Fibroblast of skin of left biceps (primary cell): ENCODE measurements around the gene SLIT1.

Source experiments
- DNase-seq, 2 experiments: peaks; one replicate each; pipeline ENCODE4 v3.0.0-alpha.2; 2013; ENCODE audit warnings: low read depth in 2 of 2

SLIT1 gene

DNA sequence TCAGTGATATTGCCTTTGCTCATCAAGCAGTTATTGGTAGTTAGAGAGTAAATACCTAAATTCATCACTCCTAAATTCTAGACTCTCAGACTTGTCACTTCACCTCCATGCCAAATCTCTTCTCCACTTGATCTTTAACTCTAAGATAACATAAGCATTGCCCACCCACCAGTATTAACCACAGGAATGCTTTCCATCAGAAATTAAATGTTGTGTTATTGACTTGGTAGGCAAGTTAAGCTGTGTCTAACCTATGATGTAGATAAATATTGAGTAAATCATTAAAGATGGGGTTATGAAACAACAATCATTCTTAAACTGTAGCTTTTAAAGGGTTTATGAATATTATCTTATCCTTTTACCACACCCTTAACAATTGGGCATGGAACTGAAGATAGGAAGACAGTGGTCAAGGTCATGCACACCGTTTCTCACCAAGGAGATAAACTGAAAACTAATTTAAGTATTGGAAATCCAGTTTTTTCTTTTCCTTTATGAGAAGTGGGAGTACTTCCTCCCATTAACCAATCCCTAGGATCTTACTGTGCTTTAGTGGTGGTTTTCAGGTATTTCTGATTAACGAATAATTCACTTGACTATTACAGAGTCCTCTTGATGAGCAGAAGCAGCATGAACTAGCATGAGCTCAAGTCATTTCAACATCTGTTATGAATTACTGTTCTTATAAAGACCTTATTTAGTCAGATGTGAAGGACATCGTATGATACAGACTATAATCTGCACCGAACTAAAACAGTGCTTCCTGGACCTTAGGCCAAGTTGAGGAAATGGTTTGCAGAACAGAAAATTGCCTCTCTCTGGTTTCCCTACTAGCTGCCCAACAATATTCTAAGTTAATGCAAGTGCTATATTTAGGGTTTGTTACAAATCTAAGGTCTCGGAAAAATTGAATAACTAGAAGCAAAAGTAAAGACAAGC, 211.7 kb downstream of the SLIT1 start:
- DNase-seq, result no peak

DNA sequence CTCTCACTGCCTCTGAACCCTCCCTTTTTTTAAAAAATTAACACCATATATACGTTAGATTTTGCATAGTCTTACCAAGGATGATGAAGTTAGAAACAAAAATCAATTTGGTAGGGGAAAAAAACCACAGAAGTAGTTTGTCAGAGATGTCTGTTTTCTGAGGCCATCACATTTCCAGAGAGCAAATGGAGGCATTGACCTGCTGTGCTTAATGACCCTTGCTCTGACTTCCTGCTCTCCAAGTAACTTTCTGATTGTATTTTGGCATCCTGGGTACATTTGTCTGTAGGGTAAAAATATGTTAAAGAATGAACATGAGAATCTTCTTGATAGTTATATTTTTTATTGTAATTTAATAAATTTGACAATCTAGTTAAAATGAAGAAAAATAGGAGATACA, 213.5 kb downstream of the SLIT1 start:
- DNase-seq, result no peak

DNA sequence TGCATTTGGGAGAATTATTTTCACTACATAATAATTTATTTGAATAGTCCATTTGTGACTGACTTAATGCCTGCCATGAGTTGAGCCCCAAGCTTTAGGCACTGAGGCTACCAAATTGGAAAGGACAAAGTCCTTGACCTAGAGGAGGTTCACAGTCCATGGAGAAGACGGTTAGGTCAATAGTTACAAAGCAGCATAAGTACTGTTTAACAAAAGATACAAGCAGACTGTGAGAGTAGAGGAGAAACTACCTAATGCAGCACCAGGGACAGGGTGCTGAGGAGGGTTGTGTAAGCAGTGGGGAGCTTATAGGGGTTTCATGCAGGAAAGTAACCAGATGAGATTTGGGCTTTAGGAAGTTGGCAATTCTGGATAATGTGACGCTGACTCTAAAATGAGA, 214.4 kb downstream of the SLIT1 start:
- no peak for DNase-seq

GRCh38 chr10:96968682-96969423, 216.9 kb downstream of the SLIT1 start:
- no peak for DNase-seq

DNA sequence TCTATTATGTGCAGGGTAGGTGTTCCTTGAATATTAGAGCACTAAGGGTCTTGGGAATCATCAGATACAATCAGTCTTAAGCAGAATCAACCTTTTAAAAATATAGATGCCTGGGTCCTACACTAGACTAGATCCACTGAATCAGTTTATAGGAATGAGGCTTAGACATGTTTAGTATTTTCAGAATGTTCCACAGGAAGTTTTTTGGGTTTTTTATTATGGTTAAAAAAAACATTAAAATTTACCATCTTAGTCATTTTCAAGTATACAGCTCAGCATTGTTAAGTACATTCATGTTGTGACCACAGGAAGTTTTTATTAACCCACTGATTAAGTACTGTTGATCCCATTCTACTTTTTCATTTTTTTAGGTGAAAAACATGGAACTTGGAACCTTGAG, 217.9 kb downstream of the SLIT1 start:
- no peak for DNase-seq

DNA sequence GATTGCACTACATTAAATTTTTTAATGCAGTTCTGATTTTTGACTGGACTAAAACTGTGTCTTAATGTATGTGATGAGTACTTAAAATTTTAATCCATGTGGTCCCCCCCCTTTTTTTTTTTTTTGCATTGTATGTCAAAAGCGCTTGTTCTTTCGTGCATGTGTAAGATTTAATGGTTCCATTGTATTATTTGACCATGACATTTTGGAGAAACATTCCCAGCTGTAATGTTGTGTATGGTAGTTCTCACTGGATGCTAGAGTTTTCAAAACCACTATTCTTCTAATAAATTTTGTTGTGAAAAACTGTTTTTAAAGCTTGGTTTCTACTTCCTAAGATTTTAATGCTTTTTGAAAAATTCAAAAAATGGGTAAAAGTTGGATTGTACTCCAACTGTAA, 221.6 kb downstream of the SLIT1 start:
- no peak for DNase-seq

DNA sequence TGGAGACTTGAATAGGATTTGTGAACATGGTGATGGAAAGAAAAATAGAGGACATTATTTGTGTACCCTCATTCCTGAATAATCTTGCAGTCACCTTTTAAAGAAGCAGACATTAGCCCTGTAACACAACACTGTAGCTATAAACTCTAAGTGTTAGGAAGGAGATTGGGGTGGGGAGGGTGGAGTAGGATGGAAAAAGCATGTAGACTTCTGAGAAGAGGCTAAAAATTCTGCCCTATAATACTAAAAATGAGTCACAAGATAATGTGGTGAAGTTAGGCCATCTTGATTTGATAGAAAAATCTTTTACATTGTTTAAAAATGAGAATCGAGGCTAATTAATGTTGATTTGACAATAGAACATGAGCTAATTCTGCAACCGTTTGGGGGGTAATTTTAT, 224.9 kb downstream of the SLIT1 start:
- no peak for DNase-seq

DNA sequence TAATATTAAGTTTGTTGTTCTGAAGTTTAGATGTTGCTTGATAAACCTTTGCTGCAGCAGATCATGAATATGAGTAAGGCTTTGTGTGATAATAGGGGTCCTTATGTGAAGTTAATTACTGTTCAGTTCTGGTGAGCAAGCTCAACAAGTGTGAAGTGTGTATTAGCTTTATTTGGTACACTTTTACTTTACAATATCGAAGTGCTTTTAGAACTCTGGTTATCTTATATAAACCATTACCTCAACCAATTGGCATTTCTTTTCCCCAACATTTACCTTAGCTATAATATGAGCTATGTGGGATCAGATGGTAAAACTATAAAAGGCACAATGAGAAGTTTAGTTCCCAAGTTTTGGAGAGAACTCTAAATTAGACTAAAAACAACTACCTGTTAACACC, 226.0 kb downstream of the SLIT1 start:
- DNase-seq, result no peak

- no peak for DNase-seq
Observed at GRCh38 chr10:96958071-96958470, 227.7 kb downstream of the SLIT1 start.

GRCh38 chr10:96955794-96956193, 230.0 kb downstream of the SLIT1 start:
- DNase-seq, result no peak

- no peak for DNase-seq
Observed at GRCh38 chr10:96951954-96952353, 233.8 kb downstream of the SLIT1 start.

DNA sequence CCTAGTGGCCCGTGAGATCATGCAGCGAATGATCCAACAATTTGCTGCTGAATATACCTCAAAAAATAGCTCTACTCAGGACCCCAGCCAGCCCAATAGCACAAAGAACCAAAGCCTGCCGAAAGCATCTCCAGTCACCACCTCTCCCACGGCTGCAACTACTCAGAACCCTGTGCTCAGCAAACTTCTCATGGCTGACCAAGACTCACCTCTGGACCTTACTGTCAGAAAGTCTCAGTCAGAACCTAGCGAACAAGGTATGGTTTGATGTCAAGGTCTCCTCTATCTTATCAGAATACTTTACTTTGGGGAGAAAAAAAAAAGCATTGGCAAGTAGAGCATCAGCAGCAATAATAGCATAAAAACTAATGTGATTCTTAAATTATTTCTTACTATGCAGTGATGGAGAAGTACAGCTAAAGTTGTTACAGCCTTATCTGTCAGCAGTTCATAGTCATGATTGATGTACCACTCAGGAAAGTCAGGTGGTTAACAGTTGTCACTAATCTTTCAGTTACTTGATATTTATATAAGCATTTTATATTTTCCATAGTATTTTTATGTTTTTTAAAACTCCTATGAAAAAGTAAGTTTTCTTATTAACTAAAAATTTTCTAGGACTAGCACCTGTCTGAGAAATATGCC, 236.6 kb downstream of the SLIT1 start:
- no peak for DNase-seq
